ENCODE data around the gene RNF212.

DNA sequence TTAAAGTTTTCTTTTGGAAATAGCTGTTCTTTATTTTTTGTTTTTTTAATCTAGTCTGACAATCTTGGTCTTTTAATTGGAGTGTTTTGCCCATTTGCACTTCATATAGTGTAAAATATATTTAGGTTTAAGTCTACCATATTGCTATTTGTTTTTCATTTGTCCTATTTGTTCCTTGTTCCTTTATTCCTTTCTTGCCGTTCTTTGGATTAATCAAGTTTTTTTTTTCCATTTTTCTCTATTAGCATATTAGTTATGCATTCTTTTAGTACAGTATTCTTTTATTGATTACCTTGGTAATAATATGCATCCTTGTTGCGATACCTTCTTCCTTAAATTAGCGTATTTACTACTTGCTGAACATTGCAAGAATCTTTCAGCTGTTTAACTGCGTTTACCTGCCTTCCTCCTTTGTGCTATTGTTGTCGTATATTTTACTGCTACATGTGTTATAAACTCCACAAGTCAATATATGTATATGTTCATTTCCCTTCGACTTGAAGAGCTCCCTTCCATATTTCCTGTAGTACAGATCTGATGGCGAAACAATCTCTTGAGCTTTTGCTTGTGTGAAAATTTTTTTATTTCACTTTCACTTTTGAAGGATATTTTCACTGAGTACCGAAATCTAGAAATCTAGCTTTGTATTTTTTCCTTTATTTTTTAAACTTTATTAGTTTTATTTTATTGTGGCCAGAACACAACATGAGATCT, 23.9 kb upstream of the RNF212 start:
- TF ChIP-seq, protein P1, sequence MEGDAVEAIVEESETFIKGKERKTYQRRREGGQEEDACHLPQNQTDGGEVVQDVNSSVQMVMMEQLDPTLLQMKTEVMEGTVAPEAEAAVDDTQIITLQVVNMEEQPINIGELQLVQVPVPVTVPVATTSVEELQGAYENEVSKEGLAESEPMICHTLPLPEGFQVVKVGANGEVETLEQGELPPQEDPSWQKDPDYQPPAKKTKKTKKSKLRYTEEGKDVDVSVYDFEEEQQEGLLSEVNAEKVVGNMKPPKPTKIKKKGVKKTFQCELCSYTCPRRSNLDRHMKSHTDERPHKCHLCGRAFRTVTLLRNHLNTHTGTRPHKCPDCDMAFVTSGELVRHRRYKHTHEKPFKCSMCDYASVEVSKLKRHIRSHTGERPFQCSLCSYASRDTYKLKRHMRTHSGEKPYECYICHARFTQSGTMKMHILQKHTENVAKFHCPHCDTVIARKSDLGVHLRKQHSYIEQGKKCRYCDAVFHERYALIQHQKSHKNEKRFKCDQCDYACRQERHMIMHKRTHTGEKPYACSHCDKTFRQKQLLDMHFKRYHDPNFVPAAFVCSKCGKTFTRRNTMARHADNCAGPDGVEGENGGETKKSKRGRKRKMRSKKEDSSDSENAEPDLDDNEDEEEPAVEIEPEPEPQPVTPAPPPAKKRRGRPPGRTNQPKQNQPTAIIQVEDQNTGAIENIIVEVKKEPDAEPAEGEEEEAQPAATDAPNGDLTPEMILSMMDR (conservative IDR thresholded peaks at IDR 0.05): no peak
- TF ChIP-seq ZFX (IDR thresholded peaks at IDR 0.05): no peak
